ENCODE results near the gene DCAKD.

- TF ChIP-seq CTCF (IDR thresholded peaks at IDR 0.05) (no peak), EZH2 (IDR thresholded peaks at IDR 0.05) (no peak), EZH2phosphoT487 (IDR thresholded peaks at IDR 0.05) (no peak)
These were observed 41.5 kb upstream of the DCAKD start for GRCh38 chr17:45092911-45093430.
